HL-60 (cell line): Measurements from ENCODE around the gene CD163L1.

Experiments used
- DNase-seq, 2 experiments: peaks; one replicate each; pipeline ENCODE4 v3.0.0-alpha.2; 2010 to 2020; ENCODE audit warnings: low read depth in 1 of 2, low spot score in 1 of 2
- H3K27ac ChIP-seq: fragments of 250-450 bp; sonication (Bioruptor Pico); replicated peaks from 2 replicates; pipeline ENCODE4 v1.5.1; 2020; ENCODE audit warnings: mild to moderate bottlenecking, moderate library complexity
- H3K27me3 ChIP-seq: fragments of 250-450 bp; sonication (Bioruptor Pico); 2 replicates; pipeline ENCODE4 v1.5.1; 2021; ENCODE audit warnings: mild to moderate bottlenecking, moderate library complexity; ENCODE audit not compliant: insufficient read depth, poor library complexity, severe bottlenecking
- H3K4me3 ChIP-seq: replicated peaks from 2 replicates; pipeline ENCODE4 v1.5.1; 2011; ENCODE audit warnings: mild to moderate bottlenecking, control low read depth, low read length; ENCODE audit not compliant: insufficient read depth
- CTCF ChIP-seq: IDR thresholded peaks from one replicate; pipeline ENCODE4 v1.5.1; 2011; ENCODE audit warnings: low read length, control low read depth, inconsistent platforms; ENCODE audit not compliant: insufficient read depth
- GABPA ChIP-seq: IDR thresholded peaks from 2 replicates; pipeline ENCODE4 v1.6.1; 2012; ENCODE audit warnings: low read depth
- POLR2AphosphoS5 ChIP-seq: IDR thresholded peaks from 2 replicates; pipeline ENCODE4 v1.6.1; 2012; ENCODE audit warnings: low read depth
- SPI1 ChIP-seq: IDR thresholded peaks from 2 replicates; pipeline ENCODE4 v1.6.1; 2012; ENCODE audit warnings: low read depth, mild to moderate bottlenecking, borderline replicate concordance
- TF ChIP-seq, protein P1 (sequence below): IDR thresholded peaks from 2 replicates; pipeline ENCODE4 v1.6.1; 2012; ENCODE audit warnings: low read depth; ENCODE audit not compliant: insufficient replicate concordance

Gene CD163L1

GRCh38 chr12:7361265-7361664, 82.7 kb downstream of the CD163L1 start:
- TF ChIP-seq POLR2AphosphoS5, result no peak
- TF ChIP-seq GABPA, result no peak
- TF ChIP-seq CTCF, result no peak
- TF ChIP-seq, protein P1, sequence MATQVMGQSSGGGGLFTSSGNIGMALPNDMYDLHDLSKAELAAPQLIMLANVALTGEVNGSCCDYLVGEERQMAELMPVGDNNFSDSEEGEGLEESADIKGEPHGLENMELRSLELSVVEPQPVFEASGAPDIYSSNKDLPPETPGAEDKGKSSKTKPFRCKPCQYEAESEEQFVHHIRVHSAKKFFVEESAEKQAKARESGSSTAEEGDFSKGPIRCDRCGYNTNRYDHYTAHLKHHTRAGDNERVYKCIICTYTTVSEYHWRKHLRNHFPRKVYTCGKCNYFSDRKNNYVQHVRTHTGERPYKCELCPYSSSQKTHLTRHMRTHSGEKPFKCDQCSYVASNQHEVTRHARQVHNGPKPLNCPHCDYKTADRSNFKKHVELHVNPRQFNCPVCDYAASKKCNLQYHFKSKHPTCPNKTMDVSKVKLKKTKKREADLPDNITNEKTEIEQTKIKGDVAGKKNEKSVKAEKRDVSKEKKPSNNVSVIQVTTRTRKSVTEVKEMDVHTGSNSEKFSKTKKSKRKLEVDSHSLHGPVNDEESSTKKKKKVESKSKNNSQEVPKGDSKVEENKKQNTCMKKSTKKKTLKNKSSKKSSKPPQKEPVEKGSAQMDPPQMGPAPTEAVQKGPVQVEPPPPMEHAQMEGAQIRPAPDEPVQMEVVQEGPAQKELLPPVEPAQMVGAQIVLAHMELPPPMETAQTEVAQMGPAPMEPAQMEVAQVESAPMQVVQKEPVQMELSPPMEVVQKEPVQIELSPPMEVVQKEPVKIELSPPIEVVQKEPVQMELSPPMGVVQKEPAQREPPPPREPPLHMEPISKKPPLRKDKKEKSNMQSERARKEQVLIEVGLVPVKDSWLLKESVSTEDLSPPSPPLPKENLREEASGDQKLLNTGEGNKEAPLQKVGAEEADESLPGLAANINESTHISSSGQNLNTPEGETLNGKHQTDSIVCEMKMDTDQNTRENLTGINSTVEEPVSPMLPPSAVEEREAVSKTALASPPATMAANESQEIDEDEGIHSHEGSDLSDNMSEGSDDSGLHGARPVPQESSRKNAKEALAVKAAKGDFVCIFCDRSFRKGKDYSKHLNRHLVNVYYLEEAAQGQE, result no peak
- TF ChIP-seq SPI1, result no peak
- Histone ChIP-seq H3K4me3 (no peak overlapping the region), H3K27me3 (peaks cover 2% of the 10 kb centered on the region), H3K27ac (no peak overlapping the region)
- no peak for DNase-seq

DNA sequence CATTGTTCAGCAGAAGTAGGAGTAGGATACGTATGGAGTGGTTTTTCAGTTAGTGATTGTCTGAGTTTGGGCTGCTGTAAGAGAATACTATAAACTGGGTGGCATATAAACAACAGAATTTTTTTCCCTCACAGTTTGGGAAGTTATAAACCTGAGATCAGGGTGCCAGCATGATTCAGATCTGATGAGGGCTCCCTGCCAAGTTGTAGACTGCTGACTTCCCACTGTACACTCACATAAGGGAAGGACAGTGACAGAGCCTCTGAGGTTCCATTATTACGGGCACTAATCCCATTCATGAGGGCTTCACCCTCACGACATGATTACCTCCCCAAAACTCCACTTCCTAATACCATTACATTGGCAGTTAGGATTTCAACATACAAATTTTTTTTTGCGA, 89.4 kb downstream of the CD163L1 start:
- no peak for TF ChIP-seq CTCF
- TF ChIP-seq GABPA, result no peak
- TF ChIP-seq, protein P1, result no peak
- no peak for TF ChIP-seq POLR2AphosphoS5
- TF ChIP-seq SPI1, result no peak

GRCh38 chr12:7352661-7353060, 91.3 kb downstream of the CD163L1 start:
- no peak for TF ChIP-seq CTCF
- TF ChIP-seq, protein P1, result no peak
- TF ChIP-seq POLR2AphosphoS5, result no peak
- no peak for TF ChIP-seq GABPA
- TF ChIP-seq SPI1, result no peak
- DNase-seq, result no peak
- H3K27me3 ChIP-seq, result no peaks in the 10 kb centered on the region

More for the DNA sequence above, 89.4 kb downstream of the CD163L1 start:
- no peak for DNase-seq
- H3K27me3 ChIP-seq, result no peaks in the 10 kb centered on the region
- H3K4me3 ChIP-seq, result no peak overlapping the region
- no peak overlapping the region for H3K27ac ChIP-seq

More at GRCh38 chr12:7352661-7353060, 91.3 kb downstream of the CD163L1 start:
- Histone ChIP-seq H3K4me3 (no peak overlapping the region), H3K27ac (no peak overlapping the region)
